Left colon (tissue), 2 donors: ENCODE results near the gene SRSF12. TPM values are rescaled to one million over a fixed set of nuclear protein-coding genes. Genes with fewer than 3 reads are reported as not detected.

Experiments
- ATAC-seq: fragments of 200-7000 bp; cut with Tn5 transposase; one replicate; pipeline ENCODE4 v1.9.1; 2020; ENCODE audit warnings: mild to moderate bottlenecking, moderate library complexity
- DNase-seq, 2 donors: peaks; one replicate each; pipeline ENCODE4 v3.0.0-alpha.2; 2020
- intact Hi-C, 2 donors: fragments of 100-400 bp; cut with DNase I in 1 of 2; cut with micrococcal nuclease in 1 of 2; formaldehyde crosslinking; loops; one replicate each; pipeline versions ENCODE4 v1.11.2 to v1.14.0; 2022; cut with DNase I, micrococcal nuclease
- long read RNA-seq: library from polyadenylated mRNA; unstranded; transcript quantifications from one replicate; pipeline ENCODE4 v2.0.0, GENCODE V29; 2021
- total RNA-seq, 2 donors: library from RNA; stranded (reverse); fragmentation: NEBNext Ultra II Directional; extraction: Animal tissue kit (Norgen Biotek cat#: 25700); gene quantifications; one replicate each; pipeline ENCODE4 v1.2.1, GENCODE V29; 2021
- donor health status: DM: no; HTN: no; CAD: no.
- donor health status: DM: yes; HTN: yes; CAD: no.

Gene SRSF12
- under 1 TPM in 1 of 2 donors, not detected in 1; 0.53 TPM for total RNA-seq
- long read RNA-seq, partial matches to known transcripts: 0 of 1 reads
- long read RNA-seq, other reads (novel, unspliced or antisense): 0 of 1 reads

- intact Hi-C loops: no loop called here
- DNase-seq: peak in 1 of 2 donors; percentile 45
- ATAC-seq: peak; percentile 90
Measured at GRCh38 chr6:89117211-89118108, at the start of gene SRSF12. SRSF12 (minus strand) TSS chr6:89118071; CDS start chr6:89117887, 184 bp downstream.

GRCh38 chr6:89162047-89162371 lies 44.1 kb upstream of the SRSF12 start:
- ATAC-seq: no peak
- intact Hi-C loops: no loop called here

GRCh38 chr6:89161326-89162046 lies 43.6 kb upstream of the SRSF12 start:
- DNase-seq (no peak), ATAC-seq (no peak)
- intact Hi-C loops: no loop called here

More at GRCh38 chr6:89162047-89162371, 44.1 kb upstream of the SRSF12 start:
- peak in 1 of 2 donors; percentile 37 for DNase-seq

GRCh38 chr6:89160331-89161092 lies 42.6 kb upstream of the SRSF12 start:
- no peak for DNase-seq
- intact Hi-C loops: no loop called here
- ATAC-seq: no peak

GRCh38 chr6:89154131-89154530 lies 36.3 kb upstream of the SRSF12 start:
- DNase-seq (no peak), ATAC-seq (no peak)
- intact Hi-C loops: no loop called here

GRCh38 chr6:89148016-89148750 lies 30.3 kb upstream of the SRSF12 start:
- DNase-seq (no peak), ATAC-seq (no peak)
- intact Hi-C loops: no loop called here

GRCh38 chr6:89146718-89147700 lies 29.1 kb upstream of the SRSF12 start:
- intact Hi-C loops: no loop called here
- DNase-seq (no peak), ATAC-seq (peak; percentile 61)

- DNase-seq (peak; percentile 67 to 79), ATAC-seq (peak; percentile 91)
- intact Hi-C loops: no loop called here
Measured at GRCh38 chr6:89145956-89146717, 28.3 kb upstream of the SRSF12 start, which contains the start of gene PM20D2. PM20D2 (plus strand) TSS chr6:89146055; CDS start chr6:89146145, 90 bp downstream.

GRCh38 chr6:89145091-89145955 lies 27.5 kb upstream of the SRSF12 start:
- intact Hi-C loops: no loop called here
- DNase-seq (no peak), ATAC-seq (peak; percentile 41)

- intact Hi-C loops: no loop called here
- ATAC-seq (no peak), DNase-seq (no peak)
Measured at GRCh38 chr6:89144354-89144906, 26.6 kb upstream of the SRSF12 start.

GRCh38 chr6:89140347-89141156 lies 22.7 kb upstream of the SRSF12 start:
- peak in 1 of 2 donors; percentile 16 for DNase-seq

GRCh38 chr6:89139509-89140346 lies 21.9 kb upstream of the SRSF12 start:
- intact Hi-C loops: no loop called here
- ATAC-seq (peak; percentile 45), DNase-seq (no peak)

More at GRCh38 chr6:89140347-89141156, 22.7 kb upstream of the SRSF12 start:
- intact Hi-C loops: no loop called here
- peak; percentile 97 for ATAC-seq

- no peak for DNase-seq
- intact Hi-C loops: no loop called here
Measured at GRCh38 chr6:89138173-89138572, 20.3 kb upstream of the SRSF12 start.

GRCh38 chr6:89134723-89135122 lies 16.9 kb upstream of the SRSF12 start:
- no peak for ATAC-seq
- DNase-seq: no peak
- intact Hi-C loops: no loop called here

More at GRCh38 chr6:89138173-89138572, 20.3 kb upstream of the SRSF12 start:
- no peak for ATAC-seq
